Left ventricle myocardium superior (tissue), 1 donor: ENCODE measurements around the gene KIAA0930. TPM values are rescaled to one million over a fixed set of nuclear protein-coding genes. Genes with fewer than 3 reads are reported as not detected.

Experiments
- ATAC-seq: fragments of 200-7000 bp; cut with Tn5 transposase; one replicate; pipeline ENCODE4 v1.9.1; 2020; ENCODE audit warnings: mild to moderate bottlenecking, moderate library complexity
- DNase-seq: peaks from one replicate; pipeline ENCODE4 v3.0.0-alpha.2; 2020
- intact Hi-C: fragments of 100-400 bp; cut with micrococcal nuclease; formaldehyde crosslinking; loops from one replicate; pipeline ENCODE4 v1.11.0; 2022
- total RNA-seq: library from RNA; stranded (reverse); fragmentation: NEBNext Ultra II Directional; extraction: Animal tissue kit (Norgen Biotek cat#: 25700); gene quantifications from one replicate; pipeline ENCODE4 v1.2.1, GENCODE V29; 2021
- donor health status: DM: no; HTN: yes; CAD: no; lungs with severe emphysema.

Gene KIAA0930
- total RNA-seq, 1 donor from 2014 or later = 24.1 TPM

DNA sequence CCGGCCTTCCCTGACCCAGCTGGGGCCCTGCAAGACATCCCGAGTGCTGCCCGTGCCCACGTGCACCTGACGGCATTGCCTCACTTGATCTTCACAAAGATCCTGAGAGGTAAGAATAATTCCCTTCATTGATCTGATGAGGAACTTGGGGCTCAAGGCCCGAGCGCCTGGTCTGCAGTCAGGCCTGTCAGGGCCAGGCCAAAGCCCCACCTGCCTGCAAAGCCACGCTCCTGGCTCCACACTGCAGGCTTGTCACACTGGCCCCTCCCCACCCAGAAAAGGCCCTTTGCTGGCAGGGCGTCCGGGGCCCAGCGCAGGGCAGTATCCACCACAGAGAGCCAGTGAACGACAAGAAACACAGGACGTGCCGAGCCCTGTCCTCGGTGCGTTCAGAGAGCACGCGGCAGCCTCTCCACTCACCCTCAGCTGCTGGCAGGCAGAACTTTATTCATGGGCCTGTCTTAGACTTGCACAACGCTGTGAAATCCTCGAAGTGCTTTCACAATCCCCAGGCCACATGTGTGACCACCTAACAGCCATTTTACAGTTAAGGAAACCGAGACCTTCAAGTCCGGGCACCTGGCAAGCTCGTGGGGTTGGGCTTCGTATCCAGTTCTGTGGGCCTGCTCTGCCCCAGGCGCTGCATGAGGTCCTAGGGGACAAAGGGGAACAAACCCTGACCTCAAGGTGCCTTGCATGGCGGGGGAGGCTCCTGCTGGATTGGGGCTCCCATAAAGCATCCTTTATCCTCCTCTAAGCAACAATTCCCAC is 14.8 kb downstream of the KIAA0930 start:
- intact Hi-C loops = no loop called here
- ATAC-seq = peak; percentile 47
- DNase-seq = no peak

DNA sequence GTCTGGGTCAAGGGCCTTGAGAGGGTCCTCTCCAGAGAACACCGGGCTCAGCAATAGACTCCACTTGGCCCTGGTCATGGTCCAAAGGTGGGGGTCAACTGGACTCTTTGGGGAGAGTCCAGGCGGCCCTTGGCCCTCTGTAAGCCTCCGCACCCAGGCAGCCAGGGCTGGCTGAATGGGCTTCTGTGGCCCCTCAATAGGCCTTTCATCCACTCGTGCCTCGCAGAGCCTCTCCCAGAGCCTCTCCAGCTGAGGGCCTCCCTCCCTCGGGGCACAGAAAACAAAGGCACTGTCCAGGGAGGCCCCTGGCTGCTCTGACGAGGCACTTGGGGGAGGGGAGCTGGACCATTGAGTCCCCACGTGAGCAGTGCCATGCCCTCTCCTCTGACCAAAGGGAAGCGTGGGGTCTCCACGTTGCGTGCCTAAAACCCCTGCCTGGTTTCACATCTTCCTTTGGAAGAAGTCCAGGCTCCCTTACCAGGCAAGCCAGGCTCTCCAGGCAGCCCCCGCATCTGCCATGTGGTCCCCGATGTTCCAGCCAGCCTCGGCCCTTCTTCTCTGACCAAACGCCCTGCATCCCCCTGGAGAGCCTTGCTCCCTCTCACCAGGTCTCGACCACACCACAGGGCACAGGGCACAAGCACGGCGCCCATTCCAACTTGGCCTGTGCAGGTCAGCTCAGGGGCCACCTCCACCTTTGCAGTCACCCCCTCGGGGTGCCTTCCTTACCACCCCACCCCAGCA is 15.5 kb downstream of the KIAA0930 start:
- ATAC-seq = no peak
- DNase-seq = no peak
- intact Hi-C loops = no loop called here

DNA sequence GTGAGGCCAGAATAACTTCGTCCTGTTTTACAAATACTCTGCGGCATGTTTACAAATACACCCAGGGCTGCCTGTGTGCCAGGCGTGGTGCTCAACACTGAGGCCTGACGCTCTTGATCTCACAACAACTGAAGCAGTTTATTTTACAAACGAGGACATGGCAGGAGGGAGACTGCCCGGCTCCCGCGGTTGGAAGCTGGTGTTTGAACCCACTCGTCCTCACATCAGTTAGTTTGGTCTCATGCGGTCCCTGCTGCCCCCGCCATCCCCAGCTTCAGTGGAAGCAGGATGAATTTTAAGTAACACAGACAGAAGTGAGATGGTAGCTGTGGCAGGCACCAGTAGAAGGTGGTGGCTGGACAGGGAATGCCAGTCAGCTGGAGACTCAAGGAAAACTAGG is 16.4 kb downstream of the KIAA0930 start:
- DNase-seq (no peak), ATAC-seq (no peak)
- intact Hi-C loops = no loop called here

DNA sequence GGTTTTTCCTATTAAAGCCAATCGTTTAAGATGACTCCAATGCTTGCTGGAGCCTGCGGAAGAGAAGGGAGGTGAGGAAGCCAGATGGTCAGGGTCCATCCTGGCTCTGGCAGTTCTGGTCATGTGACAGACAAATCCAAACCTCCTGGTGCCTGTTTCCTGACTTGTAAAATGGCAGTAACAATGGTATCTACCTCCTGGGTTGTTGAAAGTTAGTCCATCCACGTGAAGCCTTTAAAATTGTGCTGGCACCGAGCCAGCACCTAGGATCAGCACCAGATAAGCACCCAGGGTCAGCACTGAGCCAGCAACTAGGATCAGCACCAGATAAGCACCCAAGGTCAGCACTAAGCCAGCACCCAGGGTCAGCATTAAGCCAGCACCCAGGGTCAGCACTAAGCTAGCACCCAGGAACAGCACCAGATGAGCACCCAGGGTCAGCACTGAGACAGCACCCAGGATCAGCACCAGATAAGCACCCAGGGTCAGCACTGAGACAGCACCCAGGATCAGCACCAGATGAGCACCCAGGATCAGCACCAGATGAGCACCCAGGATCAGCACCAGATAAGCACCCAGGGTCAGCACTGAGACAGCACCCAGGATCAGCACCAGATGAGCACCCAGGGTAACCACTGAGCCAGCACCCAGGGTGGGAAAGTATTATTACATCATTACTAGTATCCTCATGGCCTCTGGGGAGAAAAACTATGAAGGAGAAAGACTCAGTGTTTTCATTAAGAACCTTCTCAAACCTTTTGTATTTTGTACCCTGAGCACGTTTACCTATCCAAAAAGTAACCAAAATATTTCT is 17.2 kb downstream of the KIAA0930 start:
- intact Hi-C loops = no loop called here
- DNase-seq = peak; percentile 1
- no peak for ATAC-seq

DNA sequence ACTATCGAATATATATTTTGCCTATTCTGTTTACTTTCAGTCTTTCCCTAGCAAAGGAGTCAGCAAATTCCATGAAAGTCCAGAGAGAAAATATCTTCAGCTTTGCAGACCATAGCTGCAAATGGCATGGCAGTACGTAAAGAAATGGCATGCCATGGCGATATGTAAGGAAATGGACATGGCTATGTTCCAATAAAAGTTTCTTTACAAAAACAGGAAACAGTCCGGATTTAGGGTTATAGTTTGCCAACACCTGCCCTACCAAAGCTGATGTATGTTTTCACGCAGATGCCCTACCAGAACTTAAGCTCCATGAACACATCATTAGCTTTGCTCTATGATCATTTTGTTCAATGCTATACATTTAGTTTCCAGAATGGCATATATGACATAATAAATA is 19.5 kb downstream of the KIAA0930 start:
- DNase-seq = no peak
- intact Hi-C loops = no loop called here
- ATAC-seq = no peak

DNA sequence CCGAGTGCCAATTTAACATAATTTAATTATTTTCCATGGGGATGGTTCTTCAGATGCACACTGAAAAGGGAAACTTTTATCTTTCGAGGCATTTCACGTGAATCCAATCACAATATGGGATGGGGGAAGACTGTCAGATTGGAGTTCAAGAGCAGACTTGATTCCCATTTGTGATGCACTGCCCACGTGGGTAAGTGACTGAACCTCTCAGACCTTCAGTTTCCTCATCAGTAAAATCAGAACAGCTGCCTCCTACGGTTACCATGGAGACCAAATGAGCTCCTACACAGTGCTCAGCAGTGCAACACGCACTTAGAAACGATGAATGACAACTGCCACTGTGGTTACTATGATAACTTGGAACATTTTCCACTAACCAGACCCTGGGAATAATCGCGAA is 21.7 kb downstream of the KIAA0930 start:
- ATAC-seq = no peak

DNA sequence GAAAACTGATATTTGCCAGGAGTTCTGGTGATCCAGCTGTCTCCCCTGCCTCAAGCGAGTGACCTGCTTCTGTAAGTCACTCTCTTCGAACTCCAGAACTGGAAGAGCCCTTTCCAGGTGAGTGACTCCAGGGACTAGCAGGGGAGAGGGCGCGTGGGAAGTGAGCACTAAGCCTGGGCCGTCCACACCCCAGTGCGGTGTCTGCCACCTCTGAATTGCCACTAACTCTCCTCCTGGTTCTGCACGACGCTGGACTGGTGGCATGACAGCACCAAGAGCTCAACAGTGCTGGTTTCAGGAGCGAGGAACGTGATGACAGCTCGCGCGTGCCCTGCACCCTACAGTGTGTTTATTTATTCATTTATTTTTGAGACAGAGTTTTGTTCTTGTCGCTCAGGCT is 22.9 kb downstream of the KIAA0930 start:
- DNase-seq (peak; percentile 18), ATAC-seq (no peak)
- intact Hi-C loops = no loop called here

More for the DNA sequence above, 21.7 kb downstream of the KIAA0930 start:
- intact Hi-C loops = no loop called here
- no peak for DNase-seq

DNA sequence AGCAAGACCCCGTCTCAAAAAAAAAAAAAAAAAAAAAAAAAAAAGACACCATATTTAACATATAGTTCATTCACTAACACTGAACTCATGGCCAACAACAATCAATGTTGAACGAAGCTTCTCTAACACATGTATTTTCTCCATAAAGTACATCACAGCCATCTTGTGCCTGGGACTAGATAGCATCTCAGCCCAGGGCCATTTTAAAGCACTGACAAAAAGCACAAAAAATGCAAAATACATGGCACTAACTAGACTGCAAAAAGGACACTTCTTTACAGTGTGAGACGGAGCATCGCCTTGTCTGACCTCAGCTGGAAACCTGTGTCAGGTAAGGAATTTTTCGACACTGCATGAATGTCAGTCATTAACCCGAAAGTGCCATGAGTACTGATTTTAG is 23.3 kb downstream of the KIAA0930 start:
- intact Hi-C loops = no loop called here
- ATAC-seq = no peak
- peak; percentile 1 for DNase-seq

DNA sequence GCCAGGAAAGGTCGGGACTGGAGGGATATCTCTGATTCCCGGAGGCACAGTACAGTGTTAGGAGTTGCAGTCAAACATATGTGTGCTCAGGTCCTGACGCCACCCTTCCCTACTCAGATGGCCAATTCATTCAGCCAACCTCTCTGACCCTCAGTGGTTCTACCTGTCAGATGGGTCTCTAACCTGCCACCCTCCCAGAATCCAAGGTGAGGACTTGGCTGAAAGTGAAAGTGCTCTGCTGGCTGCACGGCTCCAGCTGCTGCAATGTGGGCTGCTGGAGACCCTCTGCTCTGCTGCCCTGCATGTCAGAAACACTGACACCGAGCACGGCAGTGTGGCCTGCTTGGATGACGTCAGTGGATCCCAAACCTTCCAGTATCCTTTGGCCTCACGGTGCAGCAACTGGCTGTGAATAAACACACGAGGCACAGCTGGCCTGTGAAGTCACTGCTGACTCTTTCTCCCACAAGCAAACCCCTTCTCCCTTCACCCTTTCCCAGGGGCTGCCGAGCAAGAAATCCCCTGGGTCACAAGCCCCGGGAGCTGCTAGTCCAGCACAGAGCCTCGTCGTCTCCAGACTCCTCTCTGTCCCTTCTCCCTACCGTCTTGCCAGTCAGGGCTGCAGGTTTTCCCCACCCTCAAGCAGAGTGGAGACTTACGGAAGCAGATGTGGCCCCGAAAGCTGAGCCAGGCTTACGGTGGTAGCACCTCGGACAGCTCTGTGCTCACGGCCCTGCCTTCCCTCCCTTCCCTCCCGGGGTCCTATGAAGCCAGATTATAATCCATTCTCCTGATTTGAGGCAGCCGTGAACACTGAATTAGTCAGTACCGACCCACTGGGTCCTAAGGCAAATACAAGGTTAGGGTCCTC is 24.3 kb downstream of the KIAA0930 start:
- DNase-seq (peak; percentile 21), ATAC-seq (no peak)
- intact Hi-C loops = no loop called here

DNA sequence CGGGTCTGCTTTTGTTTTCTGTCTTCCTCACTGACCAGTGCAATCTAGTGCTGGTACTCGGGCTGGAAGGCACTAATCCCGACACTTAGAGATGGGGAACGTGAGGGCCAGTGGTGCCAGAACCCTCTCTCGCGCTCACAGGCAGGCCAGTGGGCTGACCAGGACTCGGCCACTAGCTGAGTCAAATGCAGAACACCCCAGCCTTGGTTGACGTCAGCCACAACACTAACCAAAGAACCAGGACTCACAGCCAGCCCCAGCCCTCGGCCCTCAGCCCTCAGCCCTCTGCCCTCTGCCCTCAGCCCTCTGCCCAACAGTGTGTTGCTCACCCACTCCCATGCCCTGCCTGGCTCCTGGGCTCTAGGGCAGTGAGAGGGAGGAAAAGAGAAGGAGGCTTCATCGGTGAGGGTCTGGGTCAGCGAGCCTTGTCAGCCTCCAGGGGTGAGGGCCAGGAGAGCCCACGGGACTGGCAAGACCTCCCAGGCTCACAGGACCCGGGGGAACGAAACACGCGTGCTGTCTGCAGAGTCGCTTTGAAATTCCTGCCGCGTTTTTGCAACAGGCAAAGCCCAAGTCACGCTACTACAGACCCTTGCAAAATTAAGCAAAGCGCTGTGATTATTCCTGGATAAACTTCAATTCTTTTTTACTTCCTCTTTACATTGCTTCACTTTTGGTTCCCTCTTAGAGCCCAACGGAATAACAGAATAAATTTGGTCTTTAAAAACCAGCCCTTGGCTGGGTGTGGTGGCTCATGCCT is 27.5 kb downstream of the KIAA0930 start:
- peak; percentile 66 for DNase-seq
- intact Hi-C loops = no loop called here

DNA sequence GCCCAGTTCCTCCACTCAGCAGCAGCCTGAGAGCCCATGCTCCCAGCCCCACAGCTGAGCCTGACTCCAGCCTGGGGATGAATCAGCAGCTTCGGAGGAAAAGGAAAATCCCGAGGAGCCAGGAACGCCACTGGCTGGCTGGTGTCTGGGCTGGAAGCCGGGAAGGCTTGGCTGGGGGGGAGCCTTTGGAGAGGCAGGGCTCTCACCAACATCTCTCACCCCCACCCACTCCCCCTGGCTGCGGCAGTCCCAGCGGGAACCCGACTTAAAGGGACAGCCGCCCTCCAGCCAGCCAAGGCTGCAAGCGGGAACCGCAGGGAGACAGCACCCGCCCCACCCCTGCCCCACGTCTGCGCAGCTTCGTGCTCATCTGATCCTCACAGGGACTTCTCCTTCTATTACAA is 28.4 kb downstream of the KIAA0930 start:
- ATAC-seq (peak; percentile 90), DNase-seq (peak; percentile 86)
- intact Hi-C loops = no loop called here

More for the DNA sequence above, 27.5 kb downstream of the KIAA0930 start:
- ATAC-seq = peak; percentile 76

DNA sequence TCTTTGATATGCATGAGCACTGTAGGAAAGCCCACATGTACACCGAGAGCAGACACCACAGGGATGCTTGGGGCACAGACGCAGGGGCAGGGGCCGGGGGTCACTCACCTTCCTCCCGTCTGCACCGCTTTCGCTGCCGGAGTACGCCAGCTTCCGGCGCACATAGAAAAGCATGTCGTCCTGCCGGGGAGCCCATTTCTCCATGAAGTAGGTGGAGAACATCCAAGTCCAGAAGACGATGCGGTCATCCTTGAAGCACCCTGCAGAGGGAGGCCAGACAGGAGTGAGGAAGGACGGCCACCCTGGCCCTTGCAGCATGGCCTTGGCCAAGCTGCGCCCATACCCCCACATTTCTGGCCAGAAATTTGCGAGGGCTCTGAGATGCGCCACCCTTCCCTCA is 28.8 kb downstream of the KIAA0930 start:
- peak; percentile 31 for DNase-seq
- intact Hi-C loops = no loop called here
- ATAC-seq = peak; percentile 3

DNA sequence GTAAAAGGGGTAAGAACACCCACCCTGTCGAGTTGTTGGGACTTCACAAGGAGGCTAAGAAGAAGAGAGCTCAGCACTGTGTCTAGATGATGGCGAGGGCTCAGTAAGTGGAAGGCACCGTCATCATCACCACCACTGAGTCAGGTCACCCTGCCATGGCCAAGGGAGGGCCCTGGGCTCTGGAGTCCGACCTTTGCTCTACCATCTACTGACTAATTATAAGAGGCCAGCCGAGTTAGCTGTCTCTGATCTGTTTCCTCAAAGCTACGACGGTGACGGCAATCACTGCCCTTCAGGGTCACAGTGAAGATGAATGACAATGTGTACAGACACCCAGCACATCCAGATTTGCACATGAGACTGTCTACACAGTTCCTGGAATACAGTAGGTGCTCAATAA is 29.3 kb downstream of the KIAA0930 start:
- intact Hi-C loops = no loop called here
- peak; percentile 6 for DNase-seq
- ATAC-seq = no peak

DNA sequence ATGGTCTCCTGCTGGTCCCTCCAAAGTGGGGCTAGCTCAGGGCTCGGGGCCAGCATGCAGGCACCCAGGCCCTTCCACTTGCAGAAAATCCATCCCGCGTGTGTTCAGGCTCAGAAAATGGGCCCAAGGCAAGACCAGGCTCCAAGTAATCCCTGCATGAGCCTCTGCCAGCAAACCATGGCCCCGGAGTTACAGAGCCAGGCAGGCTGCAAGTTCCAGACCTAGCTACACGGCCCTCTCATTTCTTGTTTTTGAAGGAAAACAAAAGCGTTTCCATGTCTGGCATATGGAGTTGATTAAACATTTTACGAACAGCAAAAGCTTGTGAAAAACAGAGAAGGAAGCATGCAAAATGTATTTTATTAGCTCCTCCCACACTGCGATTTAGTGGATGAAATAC is 29.7 kb downstream of the KIAA0930 start:
- intact Hi-C loops = no loop called here
- ATAC-seq (no peak), DNase-seq (no peak)

DNA sequence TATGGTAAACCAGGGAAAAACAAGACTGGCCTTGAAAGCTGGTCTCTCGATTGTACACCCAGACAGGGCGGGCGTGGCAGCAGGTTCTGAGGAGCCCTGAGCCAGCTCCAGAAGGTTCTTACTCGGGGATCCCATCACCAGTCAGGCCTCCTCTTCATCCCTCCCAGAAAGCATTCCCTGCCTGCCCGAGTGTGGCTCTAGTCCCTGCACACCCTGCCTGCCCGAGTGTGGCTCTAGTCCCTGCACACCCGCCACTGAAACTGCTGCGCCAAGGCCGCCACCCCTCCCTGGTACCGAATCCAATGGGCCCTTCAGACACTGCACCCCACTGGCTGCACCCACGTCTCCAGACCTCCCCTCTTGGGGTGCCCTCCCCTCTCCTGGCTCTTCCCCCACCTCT is 30.1 kb downstream of the KIAA0930 start:
- DNase-seq = no peak
- intact Hi-C loops = no loop called here
- ATAC-seq = no peak

DNA sequence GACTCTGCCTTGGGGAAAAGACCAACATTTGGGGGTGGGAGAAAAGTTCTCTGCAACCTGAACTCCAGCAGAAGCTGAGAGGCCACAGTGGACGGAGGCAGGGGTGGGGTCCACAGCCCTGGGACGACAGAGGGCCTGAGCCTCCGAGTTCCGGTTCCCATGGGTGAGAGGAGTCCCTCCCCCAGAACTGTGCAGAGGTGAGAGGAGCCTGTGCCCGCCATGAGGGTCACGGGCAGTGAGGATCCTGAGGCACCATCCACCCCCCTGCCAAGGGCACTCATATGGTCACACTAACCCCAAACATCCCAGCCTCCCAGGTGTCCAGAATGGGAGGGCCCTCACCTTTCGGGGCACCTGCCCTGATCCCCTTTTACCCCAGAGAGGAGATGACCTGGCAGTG is 30.5 kb downstream of the KIAA0930 start:
- intact Hi-C loops = no loop called here
- ATAC-seq = no peak
- DNase-seq = no peak

DNA sequence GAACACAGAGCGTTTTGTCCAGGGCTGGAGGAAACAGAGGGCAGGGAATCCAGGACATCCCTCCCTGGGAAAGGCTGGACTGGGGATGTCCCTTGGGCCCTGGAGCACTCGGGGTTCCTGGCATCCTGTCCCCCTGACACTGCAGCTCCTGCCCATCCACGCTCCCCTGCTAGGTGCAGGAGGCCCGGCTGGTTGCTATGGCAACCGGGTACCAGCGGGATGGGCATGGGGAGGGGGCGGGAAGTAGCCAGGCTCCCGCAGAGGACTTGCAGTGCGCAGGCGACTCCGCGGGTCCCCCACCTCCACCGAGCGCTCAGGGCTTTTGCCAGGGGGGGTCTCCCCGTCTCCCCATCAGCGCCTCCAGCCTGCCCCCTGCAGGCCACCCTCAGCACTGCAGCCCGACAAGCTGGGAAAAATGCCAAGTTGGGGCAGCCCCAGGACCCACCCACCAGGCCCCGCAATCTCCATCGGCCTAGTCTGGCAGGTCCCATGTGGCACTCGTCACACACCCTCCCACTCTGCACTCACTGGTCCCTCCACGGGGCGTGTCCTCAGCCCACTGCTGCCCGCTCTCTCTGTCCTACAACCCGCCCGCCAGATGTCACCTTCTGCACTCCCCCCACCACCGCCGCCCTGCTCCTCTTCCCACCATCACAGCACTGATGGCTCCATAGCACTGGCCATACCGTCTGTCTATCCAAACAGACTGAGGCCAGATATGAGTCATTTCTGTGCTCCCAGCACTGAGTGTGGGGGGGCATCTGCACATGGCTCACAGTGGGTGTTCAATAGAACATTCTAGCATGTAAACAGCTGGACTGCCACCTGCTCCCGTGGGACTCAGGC is 31.5 kb downstream of the KIAA0930 start:
- no peak for DNase-seq
- intact Hi-C loops = no loop called here
- ATAC-seq = no peak

DNA sequence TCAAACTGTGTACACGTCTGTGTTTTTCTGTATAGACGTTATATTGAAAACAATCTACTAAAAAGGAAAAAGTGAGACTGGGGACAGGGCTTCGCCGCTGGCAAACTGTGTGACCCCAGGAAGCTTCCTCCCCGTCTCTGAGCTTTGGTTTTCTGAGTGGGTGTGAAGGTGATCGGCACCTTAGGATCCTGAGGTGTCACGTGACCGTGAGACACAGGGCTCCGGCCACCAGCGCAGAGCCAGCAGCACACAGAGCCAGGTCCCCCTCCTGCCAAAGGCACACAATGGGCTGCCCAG is 32.0 kb downstream of the KIAA0930 start:
- no peak for DNase-seq
- no peak for ATAC-seq
- intact Hi-C loops = no loop called here
